A673 (cell line): ENCODE measurements around the gene IPO5.

Experiments used
- EZH2 ChIP-seq: fragments of 200-600 bp; sonication (generic); IDR thresholded peaks from 2 replicates; pipeline ENCODE4 v1.6.1; 2017; ENCODE audit warnings: borderline replicate concordance, low read depth, mild to moderate bottlenecking, mixed read lengths, antibody characterized with exemption, low read length; ENCODE audit not compliant: poor library complexity, severe bottlenecking
- TF ChIP-seq, protein P1 (sequence below): fragments of 300-800, 200-600 bp; sonication (generic); conservative IDR thresholded peaks from 2 replicates; pipeline ENCODE4 v1.5.1; 2017; ENCODE audit warnings: low read depth, mild to moderate bottlenecking, antibody characterized with exemption, low read length, moderate library complexity, mixed read lengths

DNA sequence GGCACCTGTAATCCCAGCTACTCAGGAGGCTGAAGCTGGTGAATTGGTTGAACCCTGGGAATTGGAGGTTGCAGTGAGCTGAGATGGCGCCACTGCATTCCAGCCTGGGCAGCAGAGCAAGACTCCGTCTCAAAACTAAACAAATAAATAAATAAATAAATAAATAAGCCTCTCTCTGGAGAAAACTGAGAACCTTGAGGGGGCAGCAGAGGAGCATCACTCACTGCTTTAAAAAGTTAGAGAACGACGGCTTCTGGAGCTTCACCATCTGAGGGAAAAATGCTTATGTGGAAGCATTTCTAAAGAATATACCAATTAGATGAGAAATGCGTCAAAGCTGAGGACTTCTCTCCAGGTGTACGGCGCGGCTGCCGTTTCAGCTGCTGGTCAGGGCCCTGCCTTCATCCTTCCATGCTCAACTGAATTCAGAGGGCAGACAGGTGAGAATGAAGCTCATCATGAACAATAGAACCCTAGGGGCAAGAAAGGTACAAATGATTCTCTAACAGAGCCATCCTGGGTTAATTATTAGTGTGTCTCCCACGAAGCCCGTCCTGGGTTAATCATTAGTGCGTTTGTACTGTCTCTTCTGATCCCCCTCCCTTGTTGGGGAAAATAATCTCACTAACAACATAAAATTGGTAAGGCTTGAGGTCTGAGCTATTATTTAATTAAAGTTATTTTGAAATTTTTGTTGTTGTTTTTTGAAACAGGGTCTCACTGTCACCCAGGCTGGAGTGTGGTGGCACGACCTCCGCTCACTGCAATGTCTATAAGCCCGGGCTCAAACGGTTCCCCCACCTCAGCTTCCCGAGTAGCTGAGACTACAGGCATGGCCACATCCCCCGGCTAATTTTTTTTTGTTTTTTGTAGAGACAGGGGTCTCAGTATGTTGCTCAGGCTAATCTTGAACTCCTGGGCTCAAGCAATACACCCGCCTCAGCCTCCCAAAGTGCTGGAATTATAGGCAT lies 80.1 kb downstream of the IPO5 start:
- TF ChIP-seq, protein P1, sequence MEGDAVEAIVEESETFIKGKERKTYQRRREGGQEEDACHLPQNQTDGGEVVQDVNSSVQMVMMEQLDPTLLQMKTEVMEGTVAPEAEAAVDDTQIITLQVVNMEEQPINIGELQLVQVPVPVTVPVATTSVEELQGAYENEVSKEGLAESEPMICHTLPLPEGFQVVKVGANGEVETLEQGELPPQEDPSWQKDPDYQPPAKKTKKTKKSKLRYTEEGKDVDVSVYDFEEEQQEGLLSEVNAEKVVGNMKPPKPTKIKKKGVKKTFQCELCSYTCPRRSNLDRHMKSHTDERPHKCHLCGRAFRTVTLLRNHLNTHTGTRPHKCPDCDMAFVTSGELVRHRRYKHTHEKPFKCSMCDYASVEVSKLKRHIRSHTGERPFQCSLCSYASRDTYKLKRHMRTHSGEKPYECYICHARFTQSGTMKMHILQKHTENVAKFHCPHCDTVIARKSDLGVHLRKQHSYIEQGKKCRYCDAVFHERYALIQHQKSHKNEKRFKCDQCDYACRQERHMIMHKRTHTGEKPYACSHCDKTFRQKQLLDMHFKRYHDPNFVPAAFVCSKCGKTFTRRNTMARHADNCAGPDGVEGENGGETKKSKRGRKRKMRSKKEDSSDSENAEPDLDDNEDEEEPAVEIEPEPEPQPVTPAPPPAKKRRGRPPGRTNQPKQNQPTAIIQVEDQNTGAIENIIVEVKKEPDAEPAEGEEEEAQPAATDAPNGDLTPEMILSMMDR, result peak; percentile 60
- TF ChIP-seq EZH2, result no peak
